GM12878 (cell line): ENCODE data around the gene DNAH11. TPM values are rescaled to one million over a fixed set of nuclear protein-coding genes. Genes with fewer than 3 reads are reported as not detected.

Experiments used
- BCL11A ChIP-seq: IDR thresholded peaks from 2 replicates; pipeline ENCODE4 v1.6.1; 2011; ENCODE audit warnings: low read depth, low read length
- FOXM1 ChIP-seq: IDR thresholded peaks from 2 replicates; pipeline ENCODE4 v1.6.1; 2012; ENCODE audit warnings: low read depth, mild to moderate bottlenecking, inconsistent platforms, low read length, moderate library complexity
- IRF4 ChIP-seq: IDR thresholded peaks from 2 replicates; pipeline ENCODE4 v1.6.1; 2011; ENCODE audit warnings: low read depth, low read length
- MYC ChIP-seq: IDR thresholded peaks from 2 replicates; pipeline ENCODE4 v1.6.1; 2011; ENCODE audit warnings: mild to moderate bottlenecking, low read length, moderate library complexity, inconsistent platforms; ENCODE audit not compliant: insufficient read depth, insufficient replicate concordance, insufficient read length, severe bottlenecking
- RAD51 ChIP-seq: fragments of 450-650 bp; IDR thresholded peaks from 2 replicates; pipeline ENCODE4 v1.6.1; 2016; ENCODE audit warnings: moderate library complexity, mild to moderate bottlenecking, inconsistent platforms
- RB1 ChIP-seq: fragments of 450-650 bp; formaldehyde crosslinking; IDR thresholded peaks from 2 replicates; pipeline ENCODE4 v1.6.1; 2017; ENCODE audit warnings: mild to moderate bottlenecking, borderline replicate concordance
- RFX5 ChIP-seq: IDR thresholded peaks from 2 replicates; pipeline ENCODE4 v1.6.1; 2011; ENCODE audit warnings: low read depth, low read length, improper control_type of control experiment
- SIN3A ChIP-seq: IDR thresholded peaks from 2 replicates; pipeline ENCODE4 v1.6.1; 2012; ENCODE audit warnings: low read depth, low read length, improper control_type of control experiment
- TBL1XR1 ChIP-seq: IDR thresholded peaks from 2 replicates; pipeline ENCODE4 v1.6.1; 2012; ENCODE audit warnings: low read depth, low read length, improper control_type of control experiment
- YBX1 ChIP-seq: fragments of 450-650 bp; IDR thresholded peaks from 2 replicates; pipeline ENCODE4 v1.6.1; 2016; ENCODE audit warnings: antibody characterized with exemption
- ZNF384 ChIP-seq: IDR thresholded peaks from 2 replicates; pipeline ENCODE4 v1.6.1; 2012; ENCODE audit warnings: low read depth, mild to moderate bottlenecking, low read length, improper control_type of control experiment, borderline replicate concordance
- polyA plus RNA-seq, 11 experiments: library from polyadenylated mRNA; depleted of rRNA in 4 of 11; unstranded in 6 of 11; stranded (reverse) in 5 of 11; fragments of >200 nt; fragmentation: Nextera tagmentation in 4 of 11; fragmentation: Illumina TruSeq in 1 of 11; extraction: Ambion mirVana in 4 of 11; extraction: Trizol in 1 of 11; gene quantifications; 1 replicate in 1 of 11; 2 replicates in 10 of 11; pipeline versions ENCODE4 v1.2.1 to v1.2.3, GENCODE V29; 2011 to 2016; ENCODE audit warnings: inconsistent platforms in 2 of 11, missing spikeins in 2 of 11, low read depth in 1 of 11
- total RNA-seq, 4 experiments: library from RNA; depleted of rRNA in 3 of 4; stranded (reverse); fragments of >200 nt in 3 of 4; fragmentation: Illumina TruSeq in 1 of 4; extraction: Trizol in 1 of 4; gene quantifications; 2 replicates each; pipeline versions ENCODE4 v1.2.1 to v1.2.3, GENCODE V29; 2013 to 2021
- TF ChIP-seq, protein P1 (sequence below): fragments of 450-650 bp; IDR thresholded peaks from 2 replicates; pipeline ENCODE4 v1.6.1; 2018; ENCODE audit warnings: mild to moderate bottlenecking, low read depth, moderate library complexity; ENCODE audit not compliant: partially characterized antibody
- TF ChIP-seq, protein P2 (sequence below): fragments of 450-650 bp; formaldehyde crosslinking; IDR thresholded peaks from 2 replicates; pipeline ENCODE4 v1.5.0; 2022; ENCODE audit warnings: mild to moderate bottlenecking, missing genetic modification characterization
- TF ChIP-seq, protein P3 (sequence below): fragments of 450-650 bp; IDR thresholded peaks from 2 replicates; pipeline ENCODE4 v1.6.1; 2017; ENCODE audit warnings: borderline replicate concordance
- TF ChIP-seq, protein P4 (sequence below): fragments of 450-650 bp; formaldehyde crosslinking; IDR thresholded peaks from 2 replicates; pipeline ENCODE4 v1.4.0; 2020; ENCODE audit warnings: mild to moderate bottlenecking, moderate library complexity
- TF ChIP-seq, protein P5 (sequence below): IDR thresholded peaks from 2 replicates; pipeline ENCODE4 v1.6.1; 2012; ENCODE audit warnings: low read length, inconsistent platforms

Gene DNAH11
- total and polyA plus RNA-seq, 10 of the 15 experiments (the other 5 are each of a cell fraction or from before 2014, with no cell fraction given), result 0.03 to 0.56 (median 0.10) TPM

DNA sequence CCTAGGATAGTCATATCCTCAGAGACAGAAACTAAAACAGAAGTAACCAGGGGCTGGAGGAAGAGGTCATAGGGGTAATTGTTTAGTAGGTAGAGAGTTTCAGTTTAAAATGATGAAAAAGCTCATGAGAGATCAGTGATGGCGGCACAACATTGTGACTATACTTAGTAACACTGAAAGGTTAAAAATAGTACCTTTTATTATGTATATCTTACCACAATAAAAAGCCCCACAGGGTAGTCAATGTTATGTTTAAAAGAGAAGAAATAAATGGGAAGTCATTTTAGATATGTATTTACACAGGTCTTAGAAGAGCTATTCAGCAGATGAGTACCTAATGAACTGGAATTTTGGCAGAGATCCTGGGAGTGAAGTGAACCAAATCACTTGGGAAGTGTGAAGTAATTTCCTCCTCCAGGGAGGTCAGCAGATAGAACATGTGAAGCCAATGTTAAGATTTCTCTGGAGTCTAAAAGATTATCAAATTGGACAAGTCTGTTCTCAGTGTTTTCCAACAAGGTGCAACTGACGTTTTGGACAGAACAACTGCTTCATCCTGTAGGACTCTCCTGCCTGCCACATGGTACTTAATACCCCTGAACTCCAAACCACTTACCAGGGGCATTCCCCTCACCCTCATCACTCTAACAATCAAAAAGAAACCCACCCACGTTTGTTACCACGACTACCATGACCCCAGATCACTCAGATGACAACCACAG, 396.5 kb downstream of the DNAH11 start (continued):
- TF ChIP-seq, protein P1, sequence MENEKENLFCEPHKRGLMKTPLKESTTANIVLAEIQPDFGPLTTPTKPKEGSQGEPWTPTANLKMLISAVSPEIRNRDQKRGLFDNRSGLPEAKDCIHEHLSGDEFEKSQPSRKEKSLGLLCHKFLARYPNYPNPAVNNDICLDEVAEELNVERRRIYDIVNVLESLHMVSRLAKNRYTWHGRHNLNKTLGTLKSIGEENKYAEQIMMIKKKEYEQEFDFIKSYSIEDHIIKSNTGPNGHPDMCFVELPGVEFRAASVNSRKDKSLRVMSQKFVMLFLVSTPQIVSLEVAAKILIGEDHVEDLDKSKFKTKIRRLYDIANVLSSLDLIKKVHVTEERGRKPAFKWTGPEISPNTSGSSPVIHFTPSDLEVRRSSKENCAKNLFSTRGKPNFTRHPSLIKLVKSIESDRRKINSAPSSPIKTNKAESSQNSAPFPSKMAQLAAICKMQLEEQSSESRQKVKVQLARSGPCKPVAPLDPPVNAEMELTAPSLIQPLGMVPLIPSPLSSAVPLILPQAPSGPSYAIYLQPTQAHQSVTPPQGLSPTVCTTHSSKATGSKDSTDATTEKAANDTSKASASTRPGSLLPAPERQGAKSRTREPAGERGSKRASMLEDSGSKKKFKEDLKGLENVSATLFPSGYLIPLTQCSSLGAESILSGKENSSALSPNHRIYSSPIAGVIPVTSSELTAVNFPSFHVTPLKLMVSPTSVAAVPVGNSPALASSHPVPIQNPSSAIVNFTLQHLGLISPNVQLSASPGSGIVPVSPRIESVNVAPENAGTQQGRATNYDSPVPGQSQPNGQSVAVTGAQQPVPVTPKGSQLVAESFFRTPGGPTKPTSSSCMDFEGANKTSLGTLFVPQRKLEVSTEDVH, result no peak
- TF ChIP-seq RB1 (no peak), ZNF384 (no peak), MYC (no peak), TBL1XR1 (peak; percentile 96), IRF4 (peak; percentile 96), YBX1 (no peak), BCL11A (peak; percentile 94), RAD51 (no peak), SIN3A (no peak), FOXM1 (peak; percentile 99), RFX5 (no peak)
- TF ChIP-seq, protein P2, sequence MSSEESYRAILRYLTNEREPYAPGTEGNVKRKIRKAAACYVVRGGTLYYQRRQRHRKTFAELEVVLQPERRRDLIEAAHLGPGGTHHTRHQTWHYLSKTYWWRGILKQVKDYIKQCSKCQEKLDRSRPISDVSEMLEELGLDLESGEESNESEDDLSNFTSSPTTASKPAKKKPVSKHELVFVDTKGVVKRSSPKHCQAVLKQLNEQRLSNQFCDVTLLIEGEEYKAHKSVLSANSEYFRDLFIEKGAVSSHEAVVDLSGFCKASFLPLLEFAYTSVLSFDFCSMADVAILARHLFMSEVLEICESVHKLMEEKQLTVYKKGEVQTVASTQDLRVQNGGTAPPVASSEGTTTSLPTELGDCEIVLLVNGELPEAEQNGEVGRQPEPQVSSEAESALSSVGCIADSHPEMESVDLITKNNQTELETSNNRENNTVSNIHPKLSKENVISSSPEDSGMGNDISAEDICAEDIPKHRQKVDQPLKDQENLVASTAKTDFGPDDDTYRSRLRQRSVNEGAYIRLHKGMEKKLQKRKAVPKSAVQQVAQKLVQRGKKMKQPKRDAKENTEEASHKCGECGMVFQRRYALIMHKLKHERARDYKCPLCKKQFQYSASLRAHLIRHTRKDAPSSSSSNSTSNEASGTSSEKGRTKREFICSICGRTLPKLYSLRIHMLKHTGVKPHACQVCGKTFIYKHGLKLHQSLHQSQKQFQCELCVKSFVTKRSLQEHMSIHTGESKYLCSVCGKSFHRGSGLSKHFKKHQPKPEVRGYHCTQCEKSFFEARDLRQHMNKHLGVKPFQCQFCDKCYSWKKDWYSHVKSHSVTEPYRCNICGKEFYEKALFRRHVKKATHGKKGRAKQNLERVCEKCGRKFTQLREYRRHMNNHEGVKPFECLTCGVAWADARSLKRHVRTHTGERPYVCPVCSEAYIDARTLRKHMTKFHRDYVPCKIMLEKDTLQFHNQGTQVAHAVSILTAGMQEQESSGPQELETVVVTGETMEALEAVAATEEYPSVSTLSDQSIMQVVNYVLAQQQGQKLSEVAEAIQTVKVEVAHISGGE (CRISPR knock-in tag), result no peak
- TF ChIP-seq, protein P3, sequence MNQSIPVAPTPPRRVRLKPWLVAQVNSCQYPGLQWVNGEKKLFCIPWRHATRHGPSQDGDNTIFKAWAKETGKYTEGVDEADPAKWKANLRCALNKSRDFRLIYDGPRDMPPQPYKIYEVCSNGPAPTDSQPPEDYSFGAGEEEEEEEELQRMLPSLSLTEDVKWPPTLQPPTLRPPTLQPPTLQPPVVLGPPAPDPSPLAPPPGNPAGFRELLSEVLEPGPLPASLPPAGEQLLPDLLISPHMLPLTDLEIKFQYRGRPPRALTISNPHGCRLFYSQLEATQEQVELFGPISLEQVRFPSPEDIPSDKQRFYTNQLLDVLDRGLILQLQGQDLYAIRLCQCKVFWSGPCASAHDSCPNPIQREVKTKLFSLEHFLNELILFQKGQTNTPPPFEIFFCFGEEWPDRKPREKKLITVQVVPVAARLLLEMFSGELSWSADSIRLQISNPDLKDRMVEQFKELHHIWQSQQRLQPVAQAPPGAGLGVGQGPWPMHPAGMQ, result no peak
- TF ChIP-seq, protein P4, sequence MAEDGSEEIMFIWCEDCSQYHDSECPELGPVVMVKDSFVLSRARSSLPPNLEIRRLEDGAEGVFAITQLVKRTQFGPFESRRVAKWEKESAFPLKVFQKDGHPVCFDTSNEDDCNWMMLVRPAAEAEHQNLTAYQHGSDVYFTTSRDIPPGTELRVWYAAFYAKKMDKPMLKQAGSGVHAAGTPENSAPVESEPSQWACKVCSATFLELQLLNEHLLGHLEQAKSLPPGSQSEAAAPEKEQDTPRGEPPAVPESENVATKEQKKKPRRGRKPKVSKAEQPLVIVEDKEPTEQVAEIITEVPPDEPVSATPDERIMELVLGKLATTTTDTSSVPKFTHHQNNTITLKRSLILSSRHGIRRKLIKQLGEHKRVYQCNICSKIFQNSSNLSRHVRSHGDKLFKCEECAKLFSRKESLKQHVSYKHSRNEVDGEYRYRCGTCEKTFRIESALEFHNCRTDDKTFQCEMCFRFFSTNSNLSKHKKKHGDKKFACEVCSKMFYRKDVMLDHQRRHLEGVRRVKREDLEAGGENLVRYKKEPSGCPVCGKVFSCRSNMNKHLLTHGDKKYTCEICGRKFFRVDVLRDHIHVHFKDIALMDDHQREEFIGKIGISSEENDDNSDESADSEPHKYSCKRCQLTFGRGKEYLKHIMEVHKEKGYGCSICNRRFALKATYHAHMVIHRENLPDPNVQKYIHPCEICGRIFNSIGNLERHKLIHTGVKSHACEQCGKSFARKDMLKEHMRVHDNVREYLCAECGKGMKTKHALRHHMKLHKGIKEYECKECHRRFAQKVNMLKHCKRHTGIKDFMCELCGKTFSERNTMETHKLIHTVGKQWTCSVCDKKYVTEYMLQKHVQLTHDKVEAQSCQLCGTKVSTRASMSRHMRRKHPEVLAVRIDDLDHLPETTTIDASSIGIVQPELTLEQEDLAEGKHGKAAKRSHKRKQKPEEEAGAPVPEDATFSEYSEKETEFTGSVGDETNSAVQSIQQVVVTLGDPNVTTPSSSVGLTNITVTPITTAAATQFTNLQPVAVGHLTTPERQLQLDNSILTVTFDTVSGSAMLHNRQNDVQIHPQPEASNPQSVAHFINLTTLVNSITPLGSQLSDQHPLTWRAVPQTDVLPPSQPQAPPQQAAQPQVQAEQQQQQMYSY, result 0 out of 2 replicates have a peak, but pooled peaks have one; percentile 24
- TF ChIP-seq, protein P5, sequence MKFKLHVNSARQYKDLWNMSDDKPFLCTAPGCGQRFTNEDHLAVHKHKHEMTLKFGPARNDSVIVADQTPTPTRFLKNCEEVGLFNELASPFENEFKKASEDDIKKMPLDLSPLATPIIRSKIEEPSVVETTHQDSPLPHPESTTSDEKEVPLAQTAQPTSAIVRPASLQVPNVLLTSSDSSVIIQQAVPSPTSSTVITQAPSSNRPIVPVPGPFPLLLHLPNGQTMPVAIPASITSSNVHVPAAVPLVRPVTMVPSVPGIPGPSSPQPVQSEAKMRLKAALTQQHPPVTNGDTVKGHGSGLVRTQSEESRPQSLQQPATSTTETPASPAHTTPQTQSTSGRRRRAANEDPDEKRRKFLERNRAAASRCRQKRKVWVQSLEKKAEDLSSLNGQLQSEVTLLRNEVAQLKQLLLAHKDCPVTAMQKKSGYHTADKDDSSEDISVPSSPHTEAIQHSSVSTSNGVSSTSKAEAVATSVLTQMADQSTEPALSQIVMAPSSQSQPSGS, result peak; percentile 92
